ENCODE data around the gene ZCWPW1.

ZCWPW1 gene

DNA sequence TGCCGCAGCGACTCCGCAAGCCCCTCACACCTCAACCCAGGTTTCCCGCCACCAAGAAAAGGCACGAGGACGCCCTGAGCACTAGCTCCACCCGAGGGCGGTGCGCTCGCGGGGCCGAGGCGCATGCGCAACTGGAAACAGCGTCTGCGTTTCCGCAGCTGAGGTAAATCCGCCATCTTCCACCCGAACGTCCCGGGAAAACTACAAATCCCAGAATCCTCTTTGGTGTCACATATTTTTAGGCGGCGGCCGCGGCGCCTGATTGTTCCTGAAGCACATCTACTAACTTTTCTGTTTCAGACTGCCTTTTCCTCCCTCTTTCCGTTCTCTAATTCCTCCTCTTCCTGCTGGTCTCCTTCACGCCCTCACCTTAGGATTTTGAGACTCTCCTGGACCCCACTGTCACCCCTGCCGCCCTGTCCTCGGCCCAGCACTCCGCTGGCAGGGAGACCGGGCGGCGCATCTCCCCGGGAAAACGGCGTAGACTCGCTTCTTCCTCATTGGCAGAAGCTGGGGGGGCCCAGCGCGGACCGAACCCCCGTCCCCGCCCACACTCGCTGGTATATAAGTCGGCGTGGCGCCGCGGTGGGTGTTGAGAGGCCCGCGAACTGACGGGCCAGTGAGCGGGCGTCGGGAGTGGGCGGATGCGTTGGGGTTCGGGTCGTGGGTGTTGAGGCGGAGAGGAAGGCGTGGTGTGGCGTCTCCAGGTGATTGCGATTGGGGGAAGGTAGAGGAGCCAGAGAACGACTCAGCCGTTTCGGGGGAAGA, at the start of gene ZCWPW1:
Gene ZCWPW1 (minus strand): TSS at position 505 of the 768 bp plus-strand sequence. CDS start 8,054 bp downstream, outside the sequence.
- Histone ChIP-seq H3K4me3 (ENCODE audit: low read depth in 1 of 2, low read length in 2 of 2) (peak within 1 kb of the TSS; percentile 79 to 84), H3K4me1 (ENCODE audit: control insufficient read depth in 1 of 2, insufficient read depth in 2 of 2, low read length in 2 of 2) (peaks cover 26% of the 10 kb centered on the region in 2 donors), H3K36me3 (ENCODE audit: control insufficient read depth in 1 of 2, insufficient read depth in 2 of 2, low read length in 2 of 2) (peaks cover 8 to 16% of the 10 kb centered on the region in 2 donors), H3K9me3 (ENCODE audit: control insufficient read depth in 1 of 2, low read length in 2 of 2) (no peaks in the 10 kb centered on the region), H3K27ac (ENCODE audit: low read depth, low read length) (peak within 1 kb of the TSS; percentile 100), H3K27me3 (ENCODE audit: control insufficient read depth in 1 of 2, insufficient read depth in 2 of 2, low read length in 2 of 2) (no peaks in the 10 kb centered on the region), H3K9ac (ENCODE audit: low read depth in 1 of 2, low read length in 2 of 2) (peak within 1 kb of the TSS; percentile 91 to 95)

DNA sequence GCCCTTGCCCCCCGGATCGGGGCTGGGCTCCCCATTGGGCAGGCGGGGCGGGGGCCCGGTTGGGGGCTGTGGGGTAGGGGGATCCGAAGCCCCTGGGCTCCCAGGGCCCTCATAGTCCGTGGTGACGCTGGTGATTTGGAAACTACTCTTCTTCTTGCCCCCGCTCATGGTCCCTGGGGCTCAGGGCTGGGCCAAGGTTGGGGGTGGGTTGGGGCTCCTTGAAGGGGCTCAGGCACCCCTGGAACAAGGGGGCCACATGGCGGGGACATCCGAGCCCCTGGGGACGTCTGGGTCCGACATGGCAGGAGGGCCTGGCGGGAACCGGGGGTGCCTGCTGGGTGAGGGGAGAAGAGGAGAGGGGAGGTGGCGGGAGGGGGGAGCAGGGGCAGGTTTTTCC, 49.4 kb upstream of the ZCWPW1 start:
- H3K4me1 ChIP-seq (ENCODE audit: control insufficient read depth in 1 of 2, insufficient read depth in 2 of 2, low read length in 2 of 2), result peaks cover 31 to 33% of the 10 kb centered on the region in 2 donors

DNA sequence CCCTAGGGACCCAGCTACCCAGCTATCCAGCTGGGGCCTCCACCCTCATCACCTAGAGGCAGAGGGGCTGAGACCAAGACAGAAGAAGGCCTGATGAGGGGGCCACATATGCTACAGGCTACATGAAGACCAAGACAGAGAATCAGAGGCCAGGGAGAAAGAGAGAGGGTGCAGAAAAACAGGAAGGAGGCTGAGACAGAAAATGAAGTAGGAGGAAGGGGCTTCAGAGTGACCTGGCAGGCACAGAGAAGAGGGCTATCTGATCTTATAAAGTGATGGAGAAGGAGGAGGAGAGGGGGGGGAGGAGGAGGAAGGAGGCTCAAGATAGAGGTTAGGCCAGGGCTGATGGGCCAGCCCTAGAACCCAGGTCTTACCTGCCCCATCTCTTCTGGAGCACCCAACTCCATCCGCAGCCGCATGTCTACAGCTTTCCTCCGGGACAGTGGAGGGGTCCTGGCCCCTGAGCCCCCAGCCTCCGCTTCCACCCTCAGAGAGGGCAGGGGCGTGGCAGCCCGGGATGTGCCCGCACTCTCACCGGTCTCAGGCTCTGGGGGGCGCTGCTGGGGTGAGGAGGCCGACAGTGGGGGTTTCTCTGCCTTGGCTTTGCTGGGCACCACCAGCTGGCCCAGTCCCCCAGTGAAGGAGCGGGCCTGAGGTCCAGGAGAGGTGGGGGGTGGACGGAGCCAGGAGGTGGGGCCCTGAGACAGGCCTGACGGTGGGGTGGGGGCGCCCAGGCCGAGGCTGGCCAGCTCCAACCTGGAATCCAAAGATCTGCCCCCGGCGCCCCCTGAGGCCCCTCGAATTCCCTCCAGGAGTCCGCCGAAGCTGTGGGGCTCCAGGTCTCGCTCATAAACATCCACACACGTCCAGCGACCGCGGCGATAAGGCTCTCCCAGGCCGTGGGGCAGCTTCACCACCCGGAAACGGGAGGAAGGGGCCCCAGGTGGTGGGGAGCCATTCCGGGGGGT, 48.7 kb upstream of the ZCWPW1 start:
- no peaks in the 10 kb centered on the region for H3K9me3 ChIP-seq (ENCODE audit: control insufficient read depth in 1 of 2, low read length in 2 of 2)
- H3K4me1 ChIP-seq (ENCODE audit: control insufficient read depth in 1 of 2, insufficient read depth in 2 of 2, low read length in 2 of 2), result peaks cover 30 to 32% of the 10 kb centered on the region in 2 donors
- H3K9ac ChIP-seq (ENCODE audit: low read depth in 1 of 2, low read length in 2 of 2), result peak overlapping the region; percentile 51 to 91
- H3K27ac ChIP-seq (ENCODE audit: low read depth, low read length), result no peak overlapping the region
- no peaks in the 10 kb centered on the region for H3K27me3 ChIP-seq (ENCODE audit: control insufficient read depth in 1 of 2, insufficient read depth in 2 of 2, low read length in 2 of 2)
- H3K36me3 ChIP-seq (ENCODE audit: control insufficient read depth in 1 of 2, insufficient read depth in 2 of 2, low read length in 2 of 2), result peaks cover 5 to 10% of the 10 kb centered on the region in 2 donors
- peak overlapping the region; percentile 93 for H3K4me3 ChIP-seq (ENCODE audit: low read depth in 1 of 2, low read length in 2 of 2)

More for the DNA sequence above, 49.4 kb upstream of the ZCWPW1 start:
- Histone ChIP-seq H3K9me3 (ENCODE audit: control insufficient read depth in 1 of 2, low read length in 2 of 2) (no peaks in the 10 kb centered on the region), H3K27ac (ENCODE audit: low read depth, low read length) (no peak overlapping the region), H3K9ac (ENCODE audit: low read depth in 1 of 2, low read length in 2 of 2) (peak overlapping the region; percentile 83 to 91), H3K4me3 (ENCODE audit: low read depth in 1 of 2, low read length in 2 of 2) (peak overlapping the region; percentile 93), H3K27me3 (ENCODE audit: control insufficient read depth in 1 of 2, insufficient read depth in 2 of 2, low read length in 2 of 2) (no peaks in the 10 kb centered on the region), H3K36me3 (ENCODE audit: control insufficient read depth in 1 of 2, insufficient read depth in 2 of 2, low read length in 2 of 2) (peaks cover 5 to 8% of the 10 kb centered on the region in 2 donors)

DNA sequence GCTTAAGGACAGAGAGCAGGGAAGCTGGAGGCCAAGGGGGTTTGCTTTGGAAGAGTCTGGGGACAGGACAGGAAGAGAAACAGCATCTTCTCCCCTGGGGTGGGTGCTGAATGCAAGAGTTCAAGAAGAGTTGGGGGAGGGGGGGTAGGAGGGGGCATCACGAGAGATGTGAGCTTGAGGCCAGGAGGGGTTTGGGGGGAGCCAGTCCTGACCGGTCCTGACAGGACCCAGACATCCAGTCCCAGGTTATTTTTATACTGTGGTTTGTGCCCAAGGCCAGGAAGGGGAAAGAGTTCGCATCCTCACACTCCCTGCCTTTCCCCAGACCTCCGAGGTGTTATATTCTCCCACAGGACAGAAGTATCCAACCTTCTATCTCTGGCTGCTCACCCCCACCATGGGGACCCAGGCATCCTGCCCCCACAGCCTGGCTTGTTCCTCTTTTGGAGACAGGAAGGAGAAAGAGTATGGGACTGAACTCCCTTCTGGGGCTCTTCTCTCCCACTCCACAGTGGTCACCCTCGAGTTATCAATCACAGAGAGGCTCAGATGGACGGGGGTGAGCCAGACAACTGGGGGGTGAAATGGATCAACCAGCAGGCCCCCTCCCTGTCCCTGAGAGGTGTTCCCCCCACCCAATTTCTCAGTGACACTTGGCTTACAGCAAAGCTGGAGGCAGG, 47.7 kb upstream of the ZCWPW1 start:
- H3K27ac ChIP-seq (ENCODE audit: low read depth, low read length), result no peak overlapping the region
- H3K4me1 ChIP-seq (ENCODE audit: control insufficient read depth in 1 of 2, insufficient read depth in 2 of 2, low read length in 2 of 2), result peaks cover 30 to 32% of the 10 kb centered on the region in 2 donors
- H3K9ac ChIP-seq (ENCODE audit: low read depth in 1 of 2, low read length in 2 of 2), result peak overlapping the region; percentile 11 to 51
- H3K36me3 ChIP-seq (ENCODE audit: control insufficient read depth in 1 of 2, insufficient read depth in 2 of 2, low read length in 2 of 2), result peaks cover 5 to 10% of the 10 kb centered on the region in 2 donors
- no peaks in the 10 kb centered on the region for H3K9me3 ChIP-seq (ENCODE audit: control insufficient read depth in 1 of 2, low read length in 2 of 2)
- no peaks in the 10 kb centered on the region for H3K27me3 ChIP-seq (ENCODE audit: control insufficient read depth in 1 of 2, insufficient read depth in 2 of 2, low read length in 2 of 2)
- H3K4me3 ChIP-seq (ENCODE audit: low read depth in 1 of 2, low read length in 2 of 2), result peak overlapping the region; percentile 93

GRCh38 chr7:100475549-100475948, 47.0 kb upstream of the ZCWPW1 start:
- Histone ChIP-seq H3K4me3 (ENCODE audit: low read depth in 1 of 2, low read length in 2 of 2) (peak overlapping the region in 1 of 2 donors; percentile 15), H3K36me3 (ENCODE audit: control insufficient read depth in 1 of 2, insufficient read depth in 2 of 2, low read length in 2 of 2) (peaks cover 5 to 10% of the 10 kb centered on the region in 2 donors), H3K9ac (ENCODE audit: low read depth in 1 of 2, low read length in 2 of 2) (no peak overlapping the region), H3K27ac (ENCODE audit: low read depth, low read length) (no peak overlapping the region), H3K27me3 (ENCODE audit: control insufficient read depth in 1 of 2, insufficient read depth in 2 of 2, low read length in 2 of 2) (no peaks in the 10 kb centered on the region), H3K4me1 (ENCODE audit: control insufficient read depth in 1 of 2, insufficient read depth in 2 of 2, low read length in 2 of 2) (peaks cover 30 to 32% of the 10 kb centered on the region in 2 donors), H3K9me3 (ENCODE audit: control insufficient read depth in 1 of 2, low read length in 2 of 2) (no peaks in the 10 kb centered on the region)

GRCh38 chr7:100472854-100473499, 44.5 kb upstream of the ZCWPW1 start:
- H3K27ac ChIP-seq (ENCODE audit: low read depth, low read length), result no peak overlapping the region
- H3K27me3 ChIP-seq (ENCODE audit: control insufficient read depth in 1 of 2, insufficient read depth in 2 of 2, low read length in 2 of 2), result no peaks in the 10 kb centered on the region
- peaks cover 26 to 32% of the 10 kb centered on the region in 2 donors for H3K4me1 ChIP-seq (ENCODE audit: control insufficient read depth in 1 of 2, insufficient read depth in 2 of 2, low read length in 2 of 2)
- H3K9me3 ChIP-seq (ENCODE audit: control insufficient read depth in 1 of 2, low read length in 2 of 2), result no peaks in the 10 kb centered on the region
- no peak overlapping the region for H3K4me3 ChIP-seq (ENCODE audit: low read depth in 1 of 2, low read length in 2 of 2)
- H3K9ac ChIP-seq (ENCODE audit: low read depth in 1 of 2, low read length in 2 of 2), result no peak overlapping the region
- H3K36me3 ChIP-seq (ENCODE audit: control insufficient read depth in 1 of 2, insufficient read depth in 2 of 2, low read length in 2 of 2), result peaks cover 5 to 10% of the 10 kb centered on the region in 2 donors

- no peak overlapping the region for H3K4me3 ChIP-seq (ENCODE audit: low read depth in 1 of 2, low read length in 2 of 2)
- peaks cover 5 to 13% of the 10 kb centered on the region in 2 donors for H3K36me3 ChIP-seq (ENCODE audit: control insufficient read depth in 1 of 2, insufficient read depth in 2 of 2, low read length in 2 of 2)
- no peaks in the 10 kb centered on the region for H3K27me3 ChIP-seq (ENCODE audit: control insufficient read depth in 1 of 2, insufficient read depth in 2 of 2, low read length in 2 of 2)
- H3K9me3 ChIP-seq (ENCODE audit: control insufficient read depth in 1 of 2, low read length in 2 of 2), result no peaks in the 10 kb centered on the region
- H3K9ac ChIP-seq (ENCODE audit: low read depth in 1 of 2, low read length in 2 of 2), result no peak overlapping the region
- peaks cover 26 to 32% of the 10 kb centered on the region in 2 donors for H3K4me1 ChIP-seq (ENCODE audit: control insufficient read depth in 1 of 2, insufficient read depth in 2 of 2, low read length in 2 of 2)
- no peak overlapping the region for H3K27ac ChIP-seq (ENCODE audit: low read depth, low read length)
These were observed 43.8 kb upstream of the ZCWPW1 start for GRCh38 chr7:100472121-100472851.

DNA sequence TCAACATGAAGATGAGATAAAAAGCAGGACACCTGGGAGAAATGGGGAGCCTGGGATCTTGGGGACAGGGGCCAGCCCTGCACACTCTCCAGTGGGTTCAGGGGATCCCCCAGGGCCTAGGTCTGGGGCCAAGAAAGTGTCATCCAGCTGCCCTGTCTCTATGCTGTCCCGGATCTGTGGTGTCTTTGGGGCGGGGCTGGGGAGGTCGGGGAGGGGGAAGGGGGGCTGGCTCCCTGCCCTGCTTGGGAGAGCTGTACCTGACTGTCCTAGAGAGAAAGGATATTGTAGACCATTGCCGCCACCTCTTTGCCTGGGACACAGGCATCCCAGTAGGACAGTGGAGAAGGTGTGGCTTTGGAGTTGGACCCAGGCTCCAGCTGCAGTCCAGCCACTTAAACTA, 42.5 kb upstream of the ZCWPW1 start:
- Histone ChIP-seq H3K9me3 (ENCODE audit: control insufficient read depth in 1 of 2, low read length in 2 of 2) (no peaks in the 10 kb centered on the region), H3K36me3 (ENCODE audit: control insufficient read depth in 1 of 2, insufficient read depth in 2 of 2, low read length in 2 of 2) (peaks cover 5 to 20% of the 10 kb centered on the region in 2 donors), H3K4me1 (ENCODE audit: control insufficient read depth in 1 of 2, insufficient read depth in 2 of 2, low read length in 2 of 2) (peaks cover 13 to 20% of the 10 kb centered on the region in 2 donors), H3K27ac (ENCODE audit: low read depth, low read length) (no peak overlapping the region), H3K9ac (ENCODE audit: low read depth in 1 of 2, low read length in 2 of 2) (no peak overlapping the region), H3K27me3 (ENCODE audit: control insufficient read depth in 1 of 2, insufficient read depth in 2 of 2, low read length in 2 of 2) (no peaks in the 10 kb centered on the region), H3K4me3 (ENCODE audit: low read depth in 1 of 2, low read length in 2 of 2) (no peak overlapping the region)

Data from duodenal mucosa (tissue), 2 donors.